ENCODE results near the gene CSTB. TPM values are rescaled to one million over a fixed set of nuclear protein-coding genes. Genes with fewer than 3 reads are reported as not detected.

The CSTB gene
- total RNA-seq, 1 donor from 2014 or later: 68.2 TPM

- no peak for DNase-seq (ENCODE audit: low spot score)
These were observed 25.6 kb downstream of the CSTB start for GRCh38 chr21:43750339-43751033.

GRCh38 chr21:43749651-43750262, 26.4 kb downstream of the CSTB start:
- DNase-seq (ENCODE audit: low spot score): no peak

- no peak for DNase-seq (ENCODE audit: low spot score)
These were observed 27.5 kb downstream of the CSTB start for GRCh38 chr21:43748622-43749021.

GRCh38 chr21:43745772-43746517, 30.2 kb downstream of the CSTB start:
- DNase-seq (ENCODE audit: low spot score): no peak

- no peak for DNase-seq (ENCODE audit: low spot score)
These were observed 31.4 kb downstream of the CSTB start for GRCh38 chr21:43744725-43745124.

- DNase-seq (ENCODE audit: low spot score): no peak
These were observed 32.2 kb downstream of the CSTB start for GRCh38 chr21:43743947-43744346.

- DNase-seq (ENCODE audit: low spot score): no peak
These were observed 34.5 kb downstream of the CSTB start for GRCh38 chr21:43741423-43742096.

GRCh38 chr21:43740497-43741156, 35.5 kb downstream of the CSTB start:
- DNase-seq (ENCODE audit: low spot score): no peak

GRCh38 chr21:43739621-43740435, 36.3 kb downstream of the CSTB start:
- no peak for DNase-seq (ENCODE audit: low spot score)

- no peak for DNase-seq (ENCODE audit: low spot score)
These were observed 38.8 kb downstream of the CSTB start for GRCh38 chr21:43737158-43737950.

GRCh38 chr21:43736224-43736883, 39.8 kb downstream of the CSTB start:
- no peak for DNase-seq (ENCODE audit: low spot score)

- no peak for DNase-seq (ENCODE audit: low spot score)
These were observed 40.6 kb downstream of the CSTB start for GRCh38 chr21:43735236-43736091.

GRCh38 chr21:43734928-43735229, 41.2 kb downstream of the CSTB start:
- no peak for DNase-seq (ENCODE audit: low spot score)

GRCh38 chr21:43734131-43734927, 41.8 kb downstream of the CSTB start:
- no peak for DNase-seq (ENCODE audit: low spot score)

GRCh38 chr21:43733529-43734071, 42.5 kb downstream of the CSTB start:
- no peak for DNase-seq (ENCODE audit: low spot score)

GRCh38 chr21:43733060-43733459, 43.0 kb downstream of the CSTB start:
- DNase-seq (ENCODE audit: low spot score): no peak

- DNase-seq (ENCODE audit: low spot score): no peak
These were observed 44.0 kb downstream of the CSTB start for GRCh38 chr21:43731891-43732711.
